SJSA1 (cell line): Measurements from ENCODE around the gene STON1. TPM values are rescaled to one million over a fixed set of nuclear protein-coding genes. Genes with fewer than 3 reads are reported as not detected.
"Not testable (repeated sequence)": the region's sequence is repeated elsewhere in the genome, so short reads cannot be mapped to it uniquely, and the experiment has no call there.

Experiments
- DNase-seq, 2 experiments: peaks; one replicate each; pipeline ENCODE4 v3.0.0-alpha.2; 2015 to 2020; ENCODE audit warnings: low spot score in 2 of 2, low read depth in 1 of 2
- H3K27ac ChIP-seq: fragments of 250-450 bp; sonication (Bioruptor Pico); 2 replicates; pipeline ENCODE4 v1.5.1; 2020; ENCODE audit warnings: mild to moderate bottlenecking, moderate library complexity
- H3K27me3 ChIP-seq: fragments of 250-450 bp; sonication (Bioruptor Pico); replicated peaks from 2 replicates; pipeline ENCODE4 v1.5.1; 2020; ENCODE audit warnings: mild to moderate bottlenecking, moderate library complexity
- H3K36me3 ChIP-seq: fragments of 250-450 bp; sonication (Bioruptor Pico); 2 replicates; pipeline ENCODE4 v1.5.1; 2020; ENCODE audit warnings: mild to moderate bottlenecking
- H3K4me1 ChIP-seq: fragments of 250-450 bp; sonication (Bioruptor Pico); replicated peaks from 2 replicates; pipeline ENCODE4 v1.6.1; 2021; ENCODE audit warnings: mild to moderate bottlenecking
- H3K4me3 ChIP-seq: fragments of 250-450 bp; sonication (Bioruptor Pico); 2 replicates; pipeline ENCODE4 v1.5.1; 2020; ENCODE audit warnings: mild to moderate bottlenecking
- H3K9me3 ChIP-seq: fragments of 250-450 bp; sonication (Bioruptor Pico); replicated peaks from 2 replicates; pipeline ENCODE4 v1.5.1; 2020; ENCODE audit warnings: mild to moderate bottlenecking
- total RNA-seq: library from RNA; depleted of rRNA; stranded (reverse); fragments of >200 nt; shearing (Covaris generic); gene quantifications from 2 replicates; pipeline ENCODE4 v1.2.3, GENCODE V29; 2014; rRNA removed

Gene STON1
- total RNA-seq, 1 experiment from 2014 or later = 8.8 TPM

GRCh38 chr2:48622691-48623090 lies 92.7 kb downstream of the STON1 start:
- H3K4me1 ChIP-seq, H3K4me3 ChIP-seq, H3K27me3 ChIP-seq, H3K9me3 ChIP-seq, H3K36me3 ChIP-seq, H3K27ac ChIP-seq, DNase-seq: not testable (repeated sequence)

- Histone ChIP-seq H3K4me1 (no peaks in the 10 kb centered on the region), H3K36me3 (no peaks in the 10 kb centered on the region), H3K27me3 (no peaks in the 10 kb centered on the region), H3K4me3 (no peak overlapping the region), H3K9me3 (no peaks in the 10 kb centered on the region), H3K27ac (no peak overlapping the region)
- no peak for DNase-seq
These were observed 94.7 kb downstream of the STON1 start for GRCh38 chr2:48624696-48625095.

GRCh38 chr2:48626047-48626446 lies 96.1 kb downstream of the STON1 start:
- Histone ChIP-seq H3K36me3 (no peaks in the 10 kb centered on the region), H3K4me1 (no peaks in the 10 kb centered on the region), H3K27ac (no peak overlapping the region), H3K9me3 (no peaks in the 10 kb centered on the region), H3K4me3 (no peak overlapping the region), H3K27me3 (no peaks in the 10 kb centered on the region)
- no peak for DNase-seq

- no peaks in the 10 kb centered on the region for H3K36me3 ChIP-seq
- H3K9me3 ChIP-seq = no peaks in the 10 kb centered on the region
- DNase-seq = no peak
- H3K27me3 ChIP-seq = no peaks in the 10 kb centered on the region
- H3K27ac ChIP-seq = no peak overlapping the region
- no peaks in the 10 kb centered on the region for H3K4me1 ChIP-seq
- H3K4me3 ChIP-seq = no peak overlapping the region
These were observed 103.2 kb downstream of the STON1 start for GRCh38 chr2:48633143-48633542.

GRCh38 chr2:48635786-48636185 lies 105.8 kb downstream of the STON1 start:
- H3K27ac ChIP-seq = no peak overlapping the region
- no peak for DNase-seq
- H3K4me3 ChIP-seq = no peak overlapping the region
- no peaks in the 10 kb centered on the region for H3K4me1 ChIP-seq
- H3K9me3 ChIP-seq = no peaks in the 10 kb centered on the region
- H3K27me3 ChIP-seq = no peaks in the 10 kb centered on the region
- H3K36me3 ChIP-seq = no peaks in the 10 kb centered on the region

GRCh38 chr2:48638261-48638660 lies 108.3 kb downstream of the STON1 start:
- H3K27me3 ChIP-seq = no peaks in the 10 kb centered on the region
- no peaks in the 10 kb centered on the region for H3K36me3 ChIP-seq
- no peak overlapping the region for H3K4me3 ChIP-seq
- H3K27ac ChIP-seq = no peak overlapping the region
- H3K4me1 ChIP-seq = no peaks in the 10 kb centered on the region
- DNase-seq = no peak
- no peaks in the 10 kb centered on the region for H3K9me3 ChIP-seq

Other genes starting within 250 kb of the STON1 start
- 28.3 and 45.0 TPM in 2 replicates for gene FOXN2, start 215.5 kb upstream of the STON1 start, total RNA-seq
- 9.9 and 13.6 TPM in 2 replicates for gene PPP1R21, start 89.4 kb upstream of the STON1 start, total RNA-seq
- gene GTF2A1L, start 87.7 kb downstream of the STON1 start, total RNA-seq = 0.11 TPM in 1 of 2 replicates, not detected in the other
- not detected in 2 replicates for gene LHCGR, start 225.6 kb downstream of the STON1 start, total RNA-seq